Right lobe of liver (tissue), 6 donors: Measurements from ENCODE around the gene ENPP6. TPM values are rescaled to one million over a fixed set of nuclear protein-coding genes. Genes with fewer than 3 reads are reported as not detected.

Experiments
- ATAC-seq, 4 donors: fragments of 200-7000 bp; cut with Tn5 transposase; one replicate each; pipeline ENCODE4 v1.9.1; 2020; ENCODE audit warnings: mild to moderate bottlenecking in 4 of 4, moderate library complexity in 4 of 4
- DNase-seq, 3 donors: peaks; one replicate each; pipeline ENCODE4 v3.0.0-alpha.2; 2020
- H3K27ac ChIP-seq, 3 donors: fragments of 200-600 bp; one replicate each; pipeline ENCODE4 v1.8.0; 2022
- H3K27me3 ChIP-seq, 2 donors: fragments of 200-600 bp; one replicate each; pipeline ENCODE4 v1.8.0; 2022
- H3K36me3 ChIP-seq, 4 donors: fragments of 200-600 bp; sonication (generic) in 1 of 4; one replicate each; pipeline versions ENCODE4 v1.5.1 to v1.8.0; 2017 to 2022; ENCODE audit warnings: control low read depth in 1 of 4
- H3K4me1 ChIP-seq, 4 donors: fragments of 200-600 bp; sonication (generic) in 1 of 4; one replicate each; pipeline versions ENCODE4 v1.5.1 to v1.8.0; 2017 to 2022; ENCODE audit warnings: control low read depth in 1 of 4
- H3K4me3 ChIP-seq, 3 donors: fragments of 200-600 bp; one replicate each; pipeline ENCODE4 v1.8.0; 2022
- H3K9me3 ChIP-seq, 4 donors: fragments of 200-600 bp; sonication (generic) in 1 of 4; one replicate each; pipeline versions ENCODE4 v1.5.1 to v1.8.0; 2017 to 2022; ENCODE audit warnings: control low read depth in 1 of 4
- POLR2A ChIP-seq: fragments of 450-650 bp; IDR thresholded peaks from one replicate; pipeline ENCODE4 v1.6.1; 2017; ENCODE audit warnings: antibody characterized with exemption, mild to moderate bottlenecking
- WGBS: methylation state at CpG from one replicate; pipeline ENCODE4 v1.1.6; 2018; ENCODE audit warnings: low coverage, low lambda C conversion rate; ENCODE audit not compliant: insufficient coverage; ENCODE audit errors: missing lambda C conversion rate; 5-methylcytosine and 5-hydroxymethylcytosine counted together
- intact Hi-C, 2 donors: fragments of 100-400 bp; cut with DNase I; formaldehyde crosslinking; loops; one replicate each; pipeline versions ENCODE4 v1.11.2 to v1.14.1; 2022
- long read RNA-seq: library from polyadenylated mRNA; unstranded; transcript quantifications from one replicate; pipeline ENCODE4 v2.0.0, GENCODE V29; 2019
- total RNA-seq, 6 experiments: library from RNA; depleted of rRNA in 2 of 6; stranded (reverse); fragments of >200 nt in 2 of 6; fragmentation: NEBNext Ultra II Directional in 3 of 6; extraction: Animal tissue kit (Norgen Biotek cat#: 25700) in 3 of 6; gene quantifications; one replicate each; pipeline versions ENCODE4 v1.1.0 to v1.2.4, GENCODE V29; 2016 to 2023
- TF ChIP-seq, protein P1 (sequence below), 4 donors: fragments of 200-600 bp in 3 of 4; fragments of 450-650 bp in 1 of 4; IDR thresholded peaks; one replicate each; pipeline versions ENCODE4 v1.5.1 to v1.8.0; 2016 to 2022; ENCODE audit warnings: antibody characterized with exemption in 4 of 4, mild to moderate bottlenecking in 2 of 4
- donor health status: DM: no; HTN: yes; CAD: no.
- donor health status: DM: no; HTN: no; CAD: no.
- donor health status: DM: no; HTN: no; CAD: no.
- donor health status: DM: no; HTN: yes; CAD: no.
- donor health status: DM: no; HTN: yes; CAD: no.

Gene ENPP6
- under 1 TPM in 2 of 6 experiments, not detected in 4; 0.06 to 0.42 TPM for total RNA-seq
- long read RNA-seq: 0 reads

DNA sequence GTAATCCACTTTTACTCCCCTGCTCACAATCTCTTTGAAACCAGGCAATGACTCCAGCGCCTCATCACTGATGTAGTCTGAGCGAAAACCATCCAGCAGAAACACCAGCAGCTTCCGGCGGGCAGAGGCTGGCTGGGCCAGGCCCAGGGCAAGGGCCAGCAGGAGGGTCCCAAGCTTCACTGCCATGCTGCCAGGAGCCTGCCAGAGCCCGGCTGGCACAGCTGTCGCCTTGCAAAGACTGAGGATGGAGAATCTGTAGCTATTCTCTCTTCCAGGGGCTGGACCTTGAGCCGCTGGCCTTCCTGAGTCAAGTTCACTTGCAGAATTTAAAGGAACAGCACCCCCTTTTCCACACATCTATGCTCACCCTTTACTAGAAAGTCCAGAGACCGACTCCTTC is at the start of gene ENPP6:
Gene ENPP6, minus strand, starts transcription at position 240 of the 400 bp plus-strand sequence. Its CDS starts 54 bp downstream, at position 186.
- Histone ChIP-seq H3K27me3 (no peaks in the 10 kb centered on the region), H3K4me3 (no peak within 1 kb of the TSS), H3K36me3 (no peaks in the 10 kb centered on the region), H3K4me1 (no peaks in the 10 kb centered on the region), H3K9me3 (no peaks in the 10 kb centered on the region), H3K27ac (no peak within 1 kb of the TSS)
- 54% methylated on average over 3 of the region's 8 CpGs for WGBS
- DNase-seq: no peak
- intact Hi-C loops: no loop called here
- no peak for TF ChIP-seq POLR2A
- TF ChIP-seq, protein P1, sequence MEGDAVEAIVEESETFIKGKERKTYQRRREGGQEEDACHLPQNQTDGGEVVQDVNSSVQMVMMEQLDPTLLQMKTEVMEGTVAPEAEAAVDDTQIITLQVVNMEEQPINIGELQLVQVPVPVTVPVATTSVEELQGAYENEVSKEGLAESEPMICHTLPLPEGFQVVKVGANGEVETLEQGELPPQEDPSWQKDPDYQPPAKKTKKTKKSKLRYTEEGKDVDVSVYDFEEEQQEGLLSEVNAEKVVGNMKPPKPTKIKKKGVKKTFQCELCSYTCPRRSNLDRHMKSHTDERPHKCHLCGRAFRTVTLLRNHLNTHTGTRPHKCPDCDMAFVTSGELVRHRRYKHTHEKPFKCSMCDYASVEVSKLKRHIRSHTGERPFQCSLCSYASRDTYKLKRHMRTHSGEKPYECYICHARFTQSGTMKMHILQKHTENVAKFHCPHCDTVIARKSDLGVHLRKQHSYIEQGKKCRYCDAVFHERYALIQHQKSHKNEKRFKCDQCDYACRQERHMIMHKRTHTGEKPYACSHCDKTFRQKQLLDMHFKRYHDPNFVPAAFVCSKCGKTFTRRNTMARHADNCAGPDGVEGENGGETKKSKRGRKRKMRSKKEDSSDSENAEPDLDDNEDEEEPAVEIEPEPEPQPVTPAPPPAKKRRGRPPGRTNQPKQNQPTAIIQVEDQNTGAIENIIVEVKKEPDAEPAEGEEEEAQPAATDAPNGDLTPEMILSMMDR (IDR thresholded peaks at IDR 0.05): no peak
- peak in 1 of 4 donors; percentile 38 for ATAC-seq

DNA sequence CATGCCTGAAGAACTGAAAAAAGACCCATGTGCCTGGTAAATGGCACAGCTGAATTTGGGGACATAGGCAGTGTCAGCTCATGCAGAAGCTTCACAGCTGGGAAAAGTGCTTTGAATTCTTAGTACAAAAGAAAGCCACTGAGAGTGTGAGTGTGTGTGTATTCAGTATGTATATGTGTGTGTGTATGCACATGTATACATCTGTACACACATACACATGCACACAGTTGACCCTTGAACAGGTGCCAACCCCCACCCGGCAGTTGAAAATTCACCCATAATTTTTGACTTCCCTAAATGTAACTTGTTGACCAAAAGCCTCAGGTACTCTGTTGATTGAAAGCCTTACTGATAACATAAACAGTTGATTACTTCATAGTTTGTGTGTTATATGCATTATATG is 49.5 kb upstream of the ENPP6 start:
- Histone ChIP-seq H3K9me3 (no peaks in the 10 kb centered on the region), H3K27ac (no peak overlapping the region), H3K36me3 (no peaks in the 10 kb centered on the region), H3K4me1 (no peaks in the 10 kb centered on the region), H3K27me3 (no peaks in the 10 kb centered on the region), H3K4me3 (no peak overlapping the region)
- intact Hi-C loops: no loop called here
- TF ChIP-seq, protein P1 (IDR thresholded peaks at IDR 0.05): no peak
- TF ChIP-seq POLR2A: no peak
- DNase-seq: no peak
- WGBS: 63% methylated on average over 1 of the region's 1 CpG
- ATAC-seq: no peak

- Histone ChIP-seq H3K4me3 (no peak overlapping the region), H3K36me3 (no peaks in the 10 kb centered on the region), H3K27ac (no peak overlapping the region), H3K27me3 (no peaks in the 10 kb centered on the region), H3K9me3 (no peaks in the 10 kb centered on the region), H3K4me1 (no peaks in the 10 kb centered on the region)
- ATAC-seq (peak in 2 of 4 donors; percentile 22 to 26), DNase-seq (no peak)
- 67% methylated on average over 16 of the region's 16 CpGs for WGBS
- intact Hi-C loops: no loop called here
- TF ChIP-seq POLR2A: no peak
- TF ChIP-seq, protein P1 (IDR thresholded peaks at IDR 0.05): no peak
Measured at GRCh38 chr4:184265546-184266351, 48.1 kb upstream of the ENPP6 start.

- DNase-seq (peak; percentile 90 to 94 (median 92)), ATAC-seq (peak; percentile 90 to 93 (median 92))
- TF ChIP-seq, protein P1 (IDR thresholded peaks at IDR 0.05): peak; percentile 88 to 93 (median 92)
- TF ChIP-seq POLR2A: no peak
- no peaks in the 10 kb centered on the region for H3K27me3 ChIP-seq
- H3K4me1 ChIP-seq: no peaks in the 10 kb centered on the region
- H3K36me3 ChIP-seq: no peaks in the 10 kb centered on the region
- no peaks in the 10 kb centered on the region for H3K9me3 ChIP-seq
- no peak overlapping the region for H3K4me3 ChIP-seq
- WGBS: 10% methylated on average over 17 of the region's 19 CpGs
- H3K27ac ChIP-seq: no peak overlapping the region
- intact Hi-C loops: no loop called here
Measured at GRCh38 chr4:184263910-184264732, 46.4 kb upstream of the ENPP6 start.
